K562 (cell line): ENCODE measurements around the gene PIBF1.

Source experiments
- CTCF ChIP-seq, 3 experiments: IDR thresholded peaks in 2 of 3; conservative IDR thresholded peaks in 1 of 3; 2 replicates each; pipeline ENCODE4 v1.5.1; 2011 to 2012; ENCODE audit warnings: low read length in 3 of 3, mild to moderate bottlenecking in 3 of 3, control low read depth in 2 of 3, improper control_type of control experiment in 1 of 3, inconsistent platforms in 1 of 3, low read depth in 1 of 3, mixed read lengths in 1 of 3, moderate library complexity in 1 of 3; ENCODE audit not compliant: insufficient read depth in 2 of 3
- ELF1 ChIP-seq: fragments of 200-800 bp; sonication (Bioruptor generic); IDR thresholded peaks from 2 replicates; pipeline ENCODE4 v1.6.1; 2016; ENCODE audit warnings: missing genetic modification characterization, missing compliant biosample characterization
- FOXA3 ChIP-seq, 2 experiments: fragments of 450-650 bp in 1 of 2; sonication (generic) in 1 of 2; formaldehyde crosslinking; IDR thresholded peaks in 1 of 2; conservative IDR thresholded peaks in 1 of 2; 2 replicates each; pipeline versions ENCODE4 v1.4.0 to v1.8.0; 2020 to 2022; ENCODE audit warnings: mild to moderate bottlenecking in 2 of 2, missing genetic modification reagents in 1 of 2
- GATA2 ChIP-seq: sonication (generic); formaldehyde crosslinking; IDR thresholded peaks from 2 replicates; pipeline ENCODE4 v1.4.0; 2020; ENCODE audit warnings: mild to moderate bottlenecking, missing genetic modification reagents
- NCOR1 ChIP-seq: fragments of 450-650 bp; IDR thresholded peaks from 2 replicates; pipeline ENCODE4 v1.6.1; 2016; ENCODE audit warnings: mild to moderate bottlenecking, moderate library complexity
- NFRKB ChIP-seq: fragments of 450-650 bp; IDR thresholded peaks from 2 replicates; pipeline ENCODE4 v1.6.1; 2016; ENCODE audit warnings: low read depth
- TAF1 ChIP-seq: IDR thresholded peaks from 2 replicates; pipeline ENCODE4 v1.6.1; 2011; ENCODE audit warnings: mild to moderate bottlenecking, low read length, moderate library complexity; ENCODE audit not compliant: insufficient read depth, control insufficient read depth, severe bottlenecking; ENCODE audit errors: extremely low read depth
- ZNF609 ChIP-seq: sonication (generic); formaldehyde crosslinking; IDR thresholded peaks from 2 replicates; pipeline ENCODE4 v1.8.1; 2023; ENCODE audit warnings: missing genetic modification reagents, mild to moderate bottlenecking, borderline replicate concordance
- TF ChIP-seq, protein P1 (sequence below): sonication (generic); formaldehyde crosslinking; IDR thresholded peaks from 2 replicates; pipeline ENCODE4 v1.8.1; 2022; ENCODE audit warnings: missing genetic modification reagents
- TF ChIP-seq, protein P2 (sequence below), 2 experiments: fragments of 450-650 bp; conservative IDR thresholded peaks; 2 replicates each; pipeline ENCODE4 v1.6.1; 2017; ENCODE audit warnings: mild to moderate bottlenecking in 2 of 2, moderate library complexity in 2 of 2
- TF ChIP-seq, protein P3 (sequence below): fragments of 250-450 bp; sonication (Bioruptor Pico); IDR thresholded peaks from 2 replicates; pipeline ENCODE4 v1.5.0; 2020; ENCODE audit warnings: mild to moderate bottlenecking

GRCh38 chr13:72875233-72875632 lies 93.3 kb downstream of the PIBF1 start:
- TF ChIP-seq, protein P1, sequence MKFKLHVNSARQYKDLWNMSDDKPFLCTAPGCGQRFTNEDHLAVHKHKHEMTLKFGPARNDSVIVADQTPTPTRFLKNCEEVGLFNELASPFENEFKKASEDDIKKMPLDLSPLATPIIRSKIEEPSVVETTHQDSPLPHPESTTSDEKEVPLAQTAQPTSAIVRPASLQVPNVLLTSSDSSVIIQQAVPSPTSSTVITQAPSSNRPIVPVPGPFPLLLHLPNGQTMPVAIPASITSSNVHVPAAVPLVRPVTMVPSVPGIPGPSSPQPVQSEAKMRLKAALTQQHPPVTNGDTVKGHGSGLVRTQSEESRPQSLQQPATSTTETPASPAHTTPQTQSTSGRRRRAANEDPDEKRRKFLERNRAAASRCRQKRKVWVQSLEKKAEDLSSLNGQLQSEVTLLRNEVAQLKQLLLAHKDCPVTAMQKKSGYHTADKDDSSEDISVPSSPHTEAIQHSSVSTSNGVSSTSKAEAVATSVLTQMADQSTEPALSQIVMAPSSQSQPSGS (CRISPR knock-in tag) = no peak
- TF ChIP-seq NCOR1 (no peak), FOXA3 (CRISPR knock-in tag; conservative IDR thresholded peaks at IDR 0.05 in 1 of 2, IDR thresholded peaks at IDR 0.05 in 1 of 2) (no peak), NFRKB (no peak), ELF1 (tag) (no peak), ZNF609 (CRISPR knock-in tag) (no peak), CTCF (IDR thresholded peaks at IDR 0.05 in 2 of 3, conservative IDR thresholded peaks at IDR 0.05 in 1 of 3; ENCODE audit: insufficient read depth in 2 of 3, low read depth in 1 of 3, low read length in 3 of 3) (no peak), TAF1 (no peak), GATA2 (CRISPR knock-in tag) (no peak)
- TF ChIP-seq, protein P2, sequence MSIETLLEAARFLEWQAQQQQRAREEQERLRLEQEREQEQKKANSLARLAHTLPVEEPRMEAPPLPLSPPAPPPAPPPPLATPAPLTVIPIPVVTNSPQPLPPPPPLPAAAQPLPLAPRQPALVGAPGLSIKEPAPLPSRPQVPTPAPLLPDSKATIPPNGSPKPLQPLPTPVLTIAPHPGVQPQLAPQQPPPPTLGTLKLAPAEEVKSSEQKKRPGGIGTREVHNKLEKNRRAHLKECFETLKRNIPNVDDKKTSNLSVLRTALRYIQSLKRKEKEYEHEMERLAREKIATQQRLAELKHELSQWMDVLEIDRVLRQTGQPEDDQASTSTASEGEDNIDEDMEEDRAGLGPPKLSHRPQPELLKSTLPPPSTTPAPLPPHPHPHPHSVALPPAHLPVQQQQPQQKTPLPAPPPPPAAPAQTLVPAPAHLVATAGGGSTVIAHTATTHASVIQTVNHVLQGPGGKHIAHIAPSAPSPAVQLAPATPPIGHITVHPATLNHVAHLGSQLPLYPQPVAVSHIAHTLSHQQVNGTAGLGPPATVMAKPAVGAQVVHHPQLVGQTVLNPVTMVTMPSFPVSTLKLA (conservative IDR thresholded peaks at IDR 0.05) = no peak
- TF ChIP-seq, protein P3, sequence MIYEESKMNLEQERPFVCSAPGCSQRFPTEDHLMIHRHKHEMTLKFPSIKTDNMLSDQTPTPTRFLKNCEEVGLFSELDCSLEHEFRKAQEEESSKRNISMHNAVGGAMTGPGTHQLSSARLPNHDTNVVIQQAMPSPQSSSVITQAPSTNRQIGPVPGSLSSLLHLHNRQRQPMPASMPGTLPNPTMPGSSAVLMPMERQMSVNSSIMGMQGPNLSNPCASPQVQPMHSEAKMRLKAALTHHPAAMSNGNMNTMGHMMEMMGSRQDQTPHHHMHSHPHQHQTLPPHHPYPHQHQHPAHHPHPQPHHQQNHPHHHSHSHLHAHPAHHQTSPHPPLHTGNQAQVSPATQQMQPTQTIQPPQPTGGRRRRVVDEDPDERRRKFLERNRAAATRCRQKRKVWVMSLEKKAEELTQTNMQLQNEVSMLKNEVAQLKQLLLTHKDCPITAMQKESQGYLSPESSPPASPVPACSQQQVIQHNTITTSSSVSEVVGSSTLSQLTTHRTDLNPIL (CRISPR knock-in tag) = no peak
